Measurements from ENCODE around the gene SDHAF4. TPM values are rescaled to one million over a fixed set of nuclear protein-coding genes. Genes with fewer than 3 reads are reported as not detected.
"Not testable (repeated sequence)": the region's sequence is repeated elsewhere in the genome, so short reads cannot be mapped to it uniquely, and the experiment has no call there.

SDHAF4 gene
- total and polyA plus RNA-seq, 9 donors: 6.1 to 17.7 (median 9.5) TPM

DNA sequence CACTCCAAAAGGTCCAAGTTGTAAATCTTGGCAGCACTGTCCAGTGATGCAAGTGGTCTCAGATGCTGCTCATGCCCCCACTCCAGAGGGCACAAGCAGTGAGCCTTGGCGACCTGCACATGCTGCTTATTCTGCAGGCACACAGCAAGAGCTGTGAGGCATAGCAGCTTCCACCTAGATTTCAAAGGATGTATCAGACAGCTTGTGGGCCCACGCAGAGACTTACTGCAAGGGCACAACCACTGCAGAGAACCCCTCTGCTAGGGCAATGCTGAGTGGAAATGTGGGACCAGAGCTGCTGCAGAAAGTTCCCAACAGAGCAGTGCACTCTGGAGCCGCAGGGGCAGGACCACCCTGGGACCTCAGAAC, 26.4 kb downstream of the SDHAF4 start:
- 85 to 95% (median 94%) methylated on average over 3 of the region's 3 CpGs for WGBS, 3 donors
- intact Hi-C loops (cut with DNase I): no loop called here
- Histone ChIP-seq H3K36me3 (no peaks in the 10 kb centered on the region), H3K4me3 (no peak overlapping the region), H3K9me3 (no peaks in the 10 kb centered on the region), H3K27me3 (no peaks in the 10 kb centered on the region), H3K4me1 (ENCODE audit: insufficient read depth) (no peaks in the 10 kb centered on the region), H3K27ac (no peak overlapping the region)
- no peak for TF ChIP-seq EP300 (IDR thresholded peaks at IDR 0.05)
- no peak for DNase-seq

DNA sequence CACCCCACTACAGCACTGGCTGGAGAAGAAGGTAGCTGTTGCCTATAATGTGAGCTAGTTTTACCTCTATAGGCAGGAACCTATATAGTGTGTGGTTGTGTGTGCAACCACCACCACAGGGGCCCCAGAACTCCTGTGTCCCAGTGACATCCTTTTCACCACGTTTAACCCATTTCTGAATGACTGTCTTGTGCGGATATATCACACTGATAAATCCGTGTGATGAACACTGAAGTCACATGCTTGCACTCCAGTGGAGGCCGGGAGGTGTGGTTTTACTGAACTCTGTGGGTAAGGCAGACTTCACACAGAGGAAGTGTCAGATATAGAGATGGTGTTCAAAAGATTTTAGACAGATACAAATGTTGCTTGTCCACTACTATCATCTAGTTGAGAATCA, 32.5 kb downstream of the SDHAF4 start:
- Histone ChIP-seq H3K4me3 (no peak overlapping the region), H3K9me3 (peaks cover 0 to under 1% of the 10 kb centered on the region in 2 donors), H3K27ac (no peak overlapping the region), H3K4me1 (ENCODE audit: insufficient read depth) (no peaks in the 10 kb centered on the region), H3K36me3 (no peaks in the 10 kb centered on the region), H3K27me3 (no peaks in the 10 kb centered on the region)
- WGBS, 3 donors: 71 to 75% (median 73%) methylated on average over 4 of the region's 4 CpGs
- TF ChIP-seq POLR2A (IDR thresholded peaks at IDR 0.05): no peak
- TF ChIP-seq EP300 (IDR thresholded peaks at IDR 0.05): no peak
- no peak for TF ChIP-seq CTCF (IDR thresholded peaks at IDR 0.05)
- intact Hi-C loops (cut with DNase I): no loop called here
- no peak for DNase-seq

- no peak overlapping the region for H3K27ac ChIP-seq
- H3K36me3 ChIP-seq: no peaks in the 10 kb centered on the region
- TF ChIP-seq EP300 (IDR thresholded peaks at IDR 0.05): no peak
- H3K4me1 ChIP-seq (ENCODE audit: insufficient read depth): no peaks in the 10 kb centered on the region
- DNase-seq: no peak
- H3K4me3 ChIP-seq: no peak overlapping the region
- WGBS, 3 donors: 57 to 82% (median 76%) methylated on average over 3 of the region's 3 CpGs
- intact Hi-C loops (cut with DNase I): no loop called here
- peaks cover 0 to 7% of the 10 kb centered on the region in 2 donors for H3K9me3 ChIP-seq
- no peaks in the 10 kb centered on the region for H3K27me3 ChIP-seq
Observed at GRCh38 chr6:70601014-70601413, 34.3 kb downstream of the SDHAF4 start.

DNA sequence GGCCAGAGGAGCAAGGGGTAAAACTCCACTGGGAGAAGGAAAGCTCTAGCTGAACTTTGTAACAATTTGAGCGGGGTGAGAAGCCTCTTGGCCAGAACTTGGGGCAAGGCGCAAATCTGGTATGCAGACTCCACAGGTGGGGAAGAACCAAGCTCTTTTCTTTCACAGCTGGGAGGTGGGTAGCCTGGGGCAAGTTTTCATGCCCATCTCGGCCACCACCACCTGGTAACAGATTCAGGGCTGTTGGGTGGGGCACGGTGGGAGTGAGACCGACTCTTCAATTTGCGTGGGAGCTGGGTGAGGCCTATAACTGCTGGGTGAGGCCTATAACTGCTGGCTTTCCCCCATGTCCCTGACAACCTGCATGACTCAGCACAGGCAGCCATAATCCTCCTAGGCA, 37.5 kb downstream of the SDHAF4 start:
- 86 to 90% (median 90%) methylated on average over 6 of the region's 6 CpGs for WGBS, 3 donors

DNA sequence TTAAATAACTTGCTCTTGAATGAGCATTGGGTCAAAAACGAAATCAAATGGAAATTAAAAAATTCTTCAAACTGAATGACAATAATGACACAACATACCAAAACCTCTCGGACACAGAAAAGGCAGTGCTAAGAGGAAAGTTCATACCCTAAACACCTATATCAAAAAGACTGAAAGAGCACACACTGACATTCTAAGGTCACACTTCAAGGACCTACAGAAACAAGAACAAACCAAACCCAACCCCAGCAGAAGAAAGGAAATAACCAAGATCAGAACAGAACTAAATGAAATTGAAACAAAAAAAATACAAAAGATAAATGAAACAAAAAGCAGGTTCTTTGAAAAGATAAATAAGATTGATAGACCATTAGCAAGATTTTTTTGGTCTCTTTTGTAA, 40.6 kb downstream of the SDHAF4 start:
- H3K9me3 ChIP-seq; intact Hi-C loops (cut with DNase I); H3K4me1 ChIP-seq (ENCODE audit: insufficient read depth); H3K36me3 ChIP-seq; H3K27ac ChIP-seq; H3K4me3 ChIP-seq; H3K27me3 ChIP-seq; DNase-seq: not testable (repeated sequence)
- WGBS, 3 donors: 60 to 81% (median 76%) methylated on average over 2 of the region's 2 CpGs

More for the DNA sequence above, 37.5 kb downstream of the SDHAF4 start:
- peaks cover 0 to 7% of the 10 kb centered on the region in 2 donors for H3K9me3 ChIP-seq
- TF ChIP-seq CTCF (IDR thresholded peaks at IDR 0.05) (no peak), EP300 (IDR thresholded peaks at IDR 0.05) (no peak), POLR2A (IDR thresholded peaks at IDR 0.05) (no peak)
- H3K27me3 ChIP-seq: no peaks in the 10 kb centered on the region
- H3K36me3 ChIP-seq: no peaks in the 10 kb centered on the region
- intact Hi-C loops (cut with DNase I): no loop called here
- no peak for DNase-seq
- no peak overlapping the region for H3K4me3 ChIP-seq
- H3K27ac ChIP-seq: no peak overlapping the region
- no peaks in the 10 kb centered on the region for H3K4me1 ChIP-seq (ENCODE audit: insufficient read depth)

DNA sequence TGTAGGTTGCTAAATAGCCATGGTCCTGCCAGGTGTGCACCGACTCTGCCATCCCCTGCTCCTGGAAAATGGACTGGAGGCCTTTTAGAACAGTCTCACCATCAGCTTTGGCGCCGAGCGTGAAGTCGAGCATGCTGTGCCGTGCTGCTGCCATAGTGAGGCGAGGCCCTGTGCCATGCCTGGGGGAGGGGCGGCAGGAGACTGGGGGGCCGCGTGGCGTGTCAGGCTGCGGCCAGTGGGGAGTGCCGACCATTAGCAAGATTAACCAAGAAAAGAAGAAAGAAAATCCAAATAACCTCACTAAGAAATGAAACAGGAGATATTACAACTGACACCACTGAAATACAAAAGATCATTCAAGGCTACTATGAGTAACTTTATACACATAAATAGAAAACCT, 42.5 kb downstream of the SDHAF4 start:
- H3K27me3 ChIP-seq; H3K36me3 ChIP-seq; H3K27ac ChIP-seq; DNase-seq; H3K4me3 ChIP-seq; H3K9me3 ChIP-seq; intact Hi-C loops (cut with DNase I); H3K4me1 ChIP-seq (ENCODE audit: insufficient read depth): not testable (repeated sequence)
- 87 to 91% (median 89%) methylated on average over 13 of the region's 13 CpGs for WGBS, 3 donors
